Progenitor cell of endocrine pancreas (in vitro differentiated cells): ENCODE results near the gene THOC6. TPM values are rescaled to one million over a fixed set of nuclear protein-coding genes. Genes with fewer than 3 reads are reported as not detected.

ENCODE experiments used
- DNase-seq: peaks from one replicate; pipeline ENCODE4 v3.0.0; 2021; ENCODE audit warnings: low spot score; ENCODE audit not compliant: unreplicated experiment
- H3K27ac Mint-ChIP-seq: 2 replicates; pipeline ENCODE4 v1.8.0; 2021; ENCODE audit warnings: mild to moderate bottlenecking, moderate library complexity, mixed read lengths
- H3K27me3 Mint-ChIP-seq: 2 replicates; pipeline ENCODE4 v1.8.0; 2021; ENCODE audit warnings: mixed read lengths
- H3K36me3 Mint-ChIP-seq: 2 replicates; pipeline ENCODE4 v1.8.0; 2022; ENCODE audit warnings: mixed read lengths; ENCODE audit not compliant: insufficient read depth
- H3K4me1 Mint-ChIP-seq: 2 replicates; pipeline ENCODE4 v1.8.0; 2021; ENCODE audit warnings: low read depth, mixed read lengths
- H3K4me3 Mint-ChIP-seq: 2 replicates; pipeline ENCODE4 v1.8.0; 2021; ENCODE audit warnings: low read depth, mild to moderate bottlenecking, moderate library complexity, mixed read lengths
- H3K9me3 Mint-ChIP-seq: 2 replicates; pipeline ENCODE4 v1.8.0; 2021; ENCODE audit warnings: low read depth, mixed read lengths
- CTCF ChIP-seq: fragments of 200-600 bp; sonication (generic); IDR thresholded peaks from one replicate; pipeline ENCODE4 v1.5.0; 2021; ENCODE audit warnings: antibody characterized with exemption, mild to moderate bottlenecking; ENCODE audit not compliant: unreplicated experiment
- total RNA-seq: library from RNA; stranded (reverse); gene quantifications from 2 replicates; pipeline ENCODE4 v1.2.1, GENCODE V29; 2021

THOC6 gene
- total RNA-seq, 1 donor from 2014 or later: 47.4 TPM

GRCh38 chr16:3021449-3022207 lies 2.2 kb upstream of the THOC6 start:
- H3K9me3 Mint-ChIP-seq: no peaks in the 10 kb centered on the region
- H3K4me1 Mint-ChIP-seq: peaks cover 35% of the 10 kb centered on the region
- peak overlapping the region; percentile 91 for H3K4me3 Mint-ChIP-seq
- H3K27me3 Mint-ChIP-seq: no peaks in the 10 kb centered on the region
- TF ChIP-seq CTCF: peak; percentile 52
- peaks cover 7% of the 10 kb centered on the region for H3K36me3 Mint-ChIP-seq
- peak overlapping the region; percentile 99 for H3K27ac Mint-ChIP-seq
- DNase-seq: peak; percentile 81

GRCh38 chr16:3022208-3022683 lies 1.6 kb upstream of the THOC6 start:
- H3K27ac Mint-ChIP-seq: peak overlapping the region; percentile 99
- peaks cover 6% of the 10 kb centered on the region for H3K36me3 Mint-ChIP-seq
- DNase-seq: no peak
- no peaks in the 10 kb centered on the region for H3K27me3 Mint-ChIP-seq
- H3K4me3 Mint-ChIP-seq: peak overlapping the region; percentile 91
- H3K9me3 Mint-ChIP-seq: no peaks in the 10 kb centered on the region
- peaks cover 29% of the 10 kb centered on the region for H3K4me1 Mint-ChIP-seq
- no peak for TF ChIP-seq CTCF

DNA sequence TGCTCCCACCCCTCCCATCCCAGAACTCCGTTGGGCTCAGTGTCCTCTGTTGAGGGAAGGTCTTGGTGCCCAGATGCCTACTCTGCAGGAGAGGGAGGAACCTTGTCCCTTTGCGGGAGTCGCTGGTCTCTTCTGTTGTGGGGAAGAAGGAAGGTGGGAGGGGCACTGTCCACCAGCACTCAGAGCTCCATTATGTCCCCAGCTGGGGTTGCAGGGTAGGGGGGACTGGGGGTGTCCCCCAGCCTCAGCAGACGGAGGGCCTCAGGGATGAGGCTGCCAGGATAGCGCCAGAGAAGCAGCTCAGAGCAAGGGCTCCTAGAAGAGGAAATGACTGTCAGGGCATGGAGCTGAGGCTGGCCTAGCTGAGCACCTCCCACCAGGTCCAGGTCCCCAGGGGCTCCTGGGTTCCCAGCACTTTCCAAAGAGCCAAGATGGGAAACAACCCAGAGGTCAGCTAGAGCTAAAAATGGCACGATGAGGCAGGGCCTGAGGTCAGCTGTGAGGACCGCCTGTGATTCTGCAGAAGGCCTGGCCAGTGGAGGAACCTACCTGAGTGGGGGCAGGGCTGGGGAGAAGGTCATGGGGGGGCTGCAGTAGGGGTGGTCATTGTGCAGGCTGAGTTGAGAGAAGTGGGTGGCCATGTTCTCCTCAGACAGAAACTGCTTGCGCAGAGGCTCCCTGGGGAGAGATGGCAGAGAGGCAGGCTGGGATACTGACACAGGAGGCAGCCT lies 986 bp upstream of the THOC6 start:
- Mint-ChIP-seq H3K27ac (peak overlapping the region; percentile 99), H3K36me3 (peaks cover 5% of the 10 kb centered on the region), H3K4me3 (peak overlapping the region; percentile 91), H3K27me3 (no peaks in the 10 kb centered on the region), H3K4me1 (peaks cover 28% of the 10 kb centered on the region), H3K9me3 (no peaks in the 10 kb centered on the region)
- TF ChIP-seq CTCF: no peak
- no peak for DNase-seq

GRCh38 chr16:3023415-3023668 lies 493 bp upstream of the THOC6 start:
- DNase-seq: no peak
- peaks cover 27% of the 10 kb centered on the region for H3K4me1 Mint-ChIP-seq
- H3K4me3 Mint-ChIP-seq: peak overlapping the region; percentile 91
- no peak for TF ChIP-seq CTCF
- H3K9me3 Mint-ChIP-seq: no peaks in the 10 kb centered on the region
- peaks cover 5% of the 10 kb centered on the region for H3K36me3 Mint-ChIP-seq
- peak overlapping the region; percentile 99 for H3K27ac Mint-ChIP-seq
- no peaks in the 10 kb centered on the region for H3K27me3 Mint-ChIP-seq

DNA sequence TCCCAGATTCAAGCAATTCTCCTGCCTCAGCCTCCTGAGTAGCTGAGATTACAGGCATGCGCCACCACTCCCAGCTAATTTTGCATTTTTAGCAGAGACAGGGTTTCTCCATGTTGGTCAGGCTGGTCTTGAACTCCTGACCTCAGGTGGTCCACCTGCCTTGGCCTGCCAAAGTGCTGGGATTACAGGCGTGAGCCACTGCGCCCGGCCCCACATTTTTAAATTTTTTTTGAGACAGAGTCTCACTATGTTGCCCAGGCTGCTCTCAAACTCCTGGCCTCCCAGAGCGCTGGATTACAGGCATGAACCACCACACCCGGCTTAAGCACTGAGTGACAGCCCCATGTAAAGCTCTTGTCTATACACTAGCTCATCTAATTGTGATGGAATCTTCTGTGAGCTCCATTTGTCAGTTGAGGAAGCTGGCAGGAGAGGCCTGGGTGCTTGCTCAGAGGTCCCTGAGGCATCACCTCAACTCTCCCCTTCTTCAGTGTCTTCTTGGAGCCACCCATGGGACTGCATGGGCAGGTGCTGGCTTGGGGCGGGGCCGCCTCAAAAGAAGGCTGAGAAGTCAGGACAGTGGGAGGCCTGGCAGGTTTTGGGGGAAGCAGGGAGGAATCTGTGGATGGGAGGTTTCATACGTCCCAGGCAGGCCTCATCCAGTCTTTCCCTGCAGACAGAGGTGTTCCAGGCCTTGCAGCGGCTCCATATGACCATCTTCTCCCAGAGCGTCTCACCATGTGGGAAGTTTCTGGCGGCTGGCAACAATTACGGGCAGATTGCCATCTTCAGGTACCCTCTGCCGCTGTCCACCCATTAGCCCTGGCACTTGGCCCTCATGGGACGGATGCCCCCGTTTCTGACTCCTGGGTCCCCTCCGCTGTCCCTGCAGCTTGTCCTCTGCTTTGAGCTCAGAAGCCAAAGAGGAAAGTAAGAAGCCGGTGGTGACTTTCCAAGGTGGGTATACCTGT lies 1.5 kb downstream of the THOC6 start:
- no peak for DNase-seq
- H3K27me3 Mint-ChIP-seq: peaks cover 5% of the 10 kb centered on the region
- H3K4me1 Mint-ChIP-seq: peaks cover 25% of the 10 kb centered on the region
- H3K9me3 Mint-ChIP-seq: no peaks in the 10 kb centered on the region
- no peak for TF ChIP-seq CTCF
- H3K27ac Mint-ChIP-seq: no peak overlapping the region
- peak overlapping the region; percentile 26 for H3K4me3 Mint-ChIP-seq
- peaks cover 8% of the 10 kb centered on the region for H3K36me3 Mint-ChIP-seq
